Large intestine (tissue), 3 donors: ENCODE data around the gene SOD1. TPM values are rescaled to one million over a fixed set of nuclear protein-coding genes. Genes with fewer than 3 reads are reported as not detected.

Experiments used
- DNase-seq, 2 donors: peaks; one replicate each; pipeline versions ENCODE4 v3.0.0 to v3.0.0-alpha.2; 2013
- H3K27ac ChIP-seq: one replicate; pipeline ENCODE4 v1.5.1; 2013; ENCODE audit warnings: low read length
- H3K27me3 ChIP-seq: 2 replicates; pipeline ENCODE4 v1.6.1; 2013; ENCODE audit warnings: low read length; ENCODE audit not compliant: control insufficient read depth, insufficient read depth
- H3K36me3 ChIP-seq: 2 replicates; pipeline ENCODE4 v1.6.1; 2013; ENCODE audit warnings: low read length; ENCODE audit not compliant: control insufficient read depth, insufficient read depth
- H3K4me1 ChIP-seq: one replicate; pipeline ENCODE4 v1.6.1; 2013; ENCODE audit warnings: low read length; ENCODE audit not compliant: control insufficient read depth, insufficient read depth
- H3K4me3 ChIP-seq: one replicate; pipeline ENCODE4 v1.5.1; 2013; ENCODE audit warnings: low read length
- H3K9me3 ChIP-seq: one replicate; pipeline ENCODE4 v1.6.1; 2013; ENCODE audit warnings: mild to moderate bottlenecking, low read depth, low read length, moderate library complexity; ENCODE audit not compliant: control insufficient read depth
- WGBS: methylation state at CpG from one replicate; pipeline ENCODE4 v1.1.5; 2013; ENCODE audit warnings: low lambda C conversion rate; ENCODE audit not compliant: insufficient coverage; 5-methylcytosine and 5-hydroxymethylcytosine counted together
- polyA plus RNA-seq: library from polyadenylated mRNA; unstranded; fragments of 120-200 nt; gene quantifications from one replicate; pipeline ENCODE4 v1.2.1, GENCODE V29; 2013

SOD1 gene
- polyA plus RNA-seq, 1 donor: 184 TPM

DNA sequence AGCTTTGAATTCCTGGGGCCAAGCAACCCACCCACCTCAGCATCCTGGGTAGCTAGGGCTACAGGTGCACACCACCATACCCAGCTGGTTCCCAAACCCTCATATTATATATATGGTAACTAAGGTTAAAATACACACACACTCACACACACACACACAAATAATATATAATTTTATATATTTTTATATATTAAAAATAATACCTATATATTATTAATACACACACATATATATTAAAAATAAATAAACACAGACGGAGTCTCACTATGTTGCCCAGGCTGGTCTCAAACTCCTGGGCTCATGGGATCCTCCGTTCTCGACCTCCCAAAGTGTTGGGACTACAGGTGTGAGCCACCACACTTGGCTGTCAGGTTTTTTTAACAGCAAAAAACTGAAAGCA, 40.5 kb downstream of the SOD1 start:
- Histone ChIP-seq H3K27ac (no peak overlapping the region), H3K36me3 (peaks cover 51% of the 10 kb centered on the region), H3K9me3 (no peaks in the 10 kb centered on the region), H3K27me3 (no peaks in the 10 kb centered on the region), H3K4me3 (no peak overlapping the region), H3K4me1 (no peaks in the 10 kb centered on the region)
- no CpG with 5 or more reads among the region's 3 CpGs for WGBS
- DNase-seq: no peak

DNA sequence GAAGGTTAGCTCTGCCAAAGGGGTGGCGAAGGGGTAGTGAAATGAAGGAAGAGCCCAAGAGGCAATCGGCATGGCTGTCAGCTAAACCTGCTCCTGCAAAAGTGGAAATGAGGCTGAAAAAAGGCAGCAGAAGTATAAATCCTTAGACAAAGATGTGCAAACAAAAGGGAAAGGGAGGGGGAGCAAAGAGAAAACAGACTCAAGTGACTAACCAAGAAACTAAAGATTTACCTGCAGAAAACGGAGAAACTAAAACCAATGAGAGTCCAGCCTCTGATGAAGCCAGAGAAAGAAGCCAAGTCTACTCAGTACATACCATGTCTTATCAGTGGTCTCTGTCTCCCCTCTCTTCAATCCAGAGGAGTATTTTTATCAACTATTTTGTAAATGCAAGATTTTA, 47.1 kb downstream of the SOD1 start:
- Histone ChIP-seq H3K27ac (no peak overlapping the region), H3K4me3 (no peak overlapping the region), H3K36me3 (peaks cover 11% of the 10 kb centered on the region), H3K9me3 (no peaks in the 10 kb centered on the region), H3K4me1 (no peaks in the 10 kb centered on the region), H3K27me3 (no peaks in the 10 kb centered on the region)
- no peak for DNase-seq
- 78% methylated on average over 2 of the region's 3 CpGs for WGBS

DNA sequence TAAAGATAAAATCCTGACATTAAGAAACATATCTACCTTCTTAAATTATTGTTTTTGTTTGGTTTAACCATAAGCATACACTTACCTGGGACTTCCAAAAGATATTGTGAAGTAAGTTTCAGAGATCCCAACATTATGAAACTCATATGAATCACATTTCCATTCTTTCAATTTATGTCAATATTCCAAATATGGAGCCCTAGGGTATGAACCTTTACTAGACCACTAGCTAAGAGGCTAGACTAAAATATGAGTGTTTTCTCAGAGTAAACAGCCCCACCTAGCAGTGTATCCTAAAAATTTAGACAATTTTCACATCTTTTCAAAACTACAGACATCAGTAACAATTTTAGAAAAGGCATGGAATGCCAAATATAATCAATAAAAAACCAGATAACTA, 48.0 kb downstream of the SOD1 start:
- Histone ChIP-seq H3K27me3 (no peaks in the 10 kb centered on the region), H3K9me3 (no peaks in the 10 kb centered on the region), H3K36me3 (peaks cover 6% of the 10 kb centered on the region), H3K4me1 (no peaks in the 10 kb centered on the region), H3K27ac (no peak overlapping the region), H3K4me3 (no peak overlapping the region)
- no peak for DNase-seq

DNA sequence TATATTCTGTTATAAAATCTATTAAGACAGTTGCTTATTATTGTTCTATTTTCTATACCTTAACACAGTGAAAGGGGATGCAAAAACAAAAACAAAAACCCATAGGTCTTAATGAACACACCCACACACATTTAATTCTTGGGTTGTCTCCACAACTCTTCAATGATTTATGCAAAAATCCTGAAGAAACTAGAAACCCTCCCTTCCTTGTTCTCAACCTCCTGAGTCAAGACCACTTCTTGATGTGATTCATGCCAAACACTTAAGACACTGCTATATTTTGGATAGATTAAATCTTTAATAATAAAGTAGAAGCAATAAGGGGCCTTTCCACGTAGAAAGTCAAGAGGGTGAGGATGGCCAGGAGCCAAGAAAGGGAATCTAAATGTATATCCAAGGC, 49.0 kb downstream of the SOD1 start:
- H3K27ac ChIP-seq: no peak overlapping the region
- peaks cover 3% of the 10 kb centered on the region for H3K36me3 ChIP-seq
- no peaks in the 10 kb centered on the region for H3K4me1 ChIP-seq
- WGBS: 60% methylated on average over 1 of the region's 1 CpG
- no peaks in the 10 kb centered on the region for H3K27me3 ChIP-seq
- DNase-seq: no peak
- no peaks in the 10 kb centered on the region for H3K9me3 ChIP-seq
- no peak overlapping the region for H3K4me3 ChIP-seq

DNA sequence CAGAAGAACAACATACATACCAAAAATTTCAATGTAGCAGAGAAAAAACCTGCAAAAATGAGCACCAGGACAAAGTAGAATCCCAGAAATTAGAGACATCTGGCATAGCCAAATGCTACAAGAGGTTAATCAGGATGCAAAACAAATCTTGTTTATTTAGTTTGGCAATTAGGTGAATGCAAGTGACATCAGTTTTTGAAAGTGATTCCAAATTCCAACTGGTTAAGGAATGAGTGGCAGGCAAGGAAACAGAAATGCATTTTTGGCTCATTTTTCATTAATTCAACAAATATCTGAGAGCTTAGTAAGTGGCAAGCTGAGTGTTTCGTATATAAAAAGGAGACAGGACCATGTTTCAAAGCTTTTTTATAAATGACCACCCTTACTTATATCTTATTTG, 51.1 kb downstream of the SOD1 start:
- no peaks in the 10 kb centered on the region for H3K4me1 ChIP-seq
- H3K4me3 ChIP-seq: no peak overlapping the region
- WGBS: 63% methylated on average over 1 of the region's 1 CpG
- no peaks in the 10 kb centered on the region for H3K27me3 ChIP-seq
- H3K9me3 ChIP-seq: no peaks in the 10 kb centered on the region
- H3K27ac ChIP-seq: no peak overlapping the region
- DNase-seq: no peak
- no peaks in the 10 kb centered on the region for H3K36me3 ChIP-seq

DNA sequence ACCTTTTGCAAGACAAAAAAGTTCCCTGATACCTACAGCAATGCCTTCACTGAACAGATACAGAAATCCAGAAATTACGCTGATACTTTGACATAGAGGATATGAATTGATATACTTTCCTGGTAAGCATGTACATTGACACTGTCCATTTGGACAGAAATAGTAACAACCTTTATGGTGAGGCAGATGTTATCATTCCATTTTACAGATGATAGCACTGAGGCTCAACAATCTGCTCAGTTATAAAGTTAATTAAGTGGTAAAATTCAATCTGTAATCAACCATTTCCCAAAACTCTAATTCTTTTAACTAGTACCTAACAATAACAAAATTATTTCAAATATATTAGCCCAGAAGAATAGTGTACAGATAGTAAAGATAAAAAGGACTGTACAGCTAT, 51.8 kb downstream of the SOD1 start:
- H3K4me3 ChIP-seq: no peak overlapping the region
- H3K27me3 ChIP-seq: no peaks in the 10 kb centered on the region
- WGBS: no CpG with 5 or more reads among the region's 1 CpG
- no peaks in the 10 kb centered on the region for H3K4me1 ChIP-seq
- H3K36me3 ChIP-seq: no peaks in the 10 kb centered on the region
- H3K27ac ChIP-seq: no peak overlapping the region
- no peak for DNase-seq
- no peaks in the 10 kb centered on the region for H3K9me3 ChIP-seq

DNA sequence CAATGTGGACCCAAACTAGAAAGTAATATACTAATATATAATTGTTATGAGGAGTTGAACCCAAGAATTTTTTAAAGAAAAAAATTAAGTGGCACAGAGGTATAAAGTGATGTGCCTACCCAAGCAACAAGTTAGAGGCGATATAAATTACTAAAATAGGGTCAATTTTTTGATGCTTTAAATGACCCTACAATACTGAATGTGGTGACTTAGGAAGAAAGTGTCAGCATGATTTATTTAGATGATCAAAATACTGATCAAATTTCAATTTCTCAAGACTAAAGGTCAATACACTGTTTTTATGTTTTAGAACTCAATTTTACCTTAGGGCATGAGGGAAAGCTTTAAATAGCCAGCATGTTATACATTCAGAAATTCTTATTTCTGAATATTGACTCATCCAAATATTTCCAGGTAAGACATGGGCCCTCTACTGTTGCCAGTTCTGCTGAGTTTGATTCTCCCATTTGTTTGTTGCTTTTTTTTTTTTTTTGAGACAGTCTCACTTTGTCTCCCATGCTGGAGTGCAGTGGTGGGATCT, 52.3 kb downstream of the SOD1 start:
- Histone ChIP-seq H3K36me3 (no peaks in the 10 kb centered on the region), H3K4me3 (no peak overlapping the region), H3K27me3 (no peaks in the 10 kb centered on the region), H3K27ac (no peak overlapping the region), H3K9me3 (no peaks in the 10 kb centered on the region), H3K4me1 (no peaks in the 10 kb centered on the region)
- DNase-seq: no peak
- WGBS: 100% methylated on average over 1 of the region's 1 CpG

DNA sequence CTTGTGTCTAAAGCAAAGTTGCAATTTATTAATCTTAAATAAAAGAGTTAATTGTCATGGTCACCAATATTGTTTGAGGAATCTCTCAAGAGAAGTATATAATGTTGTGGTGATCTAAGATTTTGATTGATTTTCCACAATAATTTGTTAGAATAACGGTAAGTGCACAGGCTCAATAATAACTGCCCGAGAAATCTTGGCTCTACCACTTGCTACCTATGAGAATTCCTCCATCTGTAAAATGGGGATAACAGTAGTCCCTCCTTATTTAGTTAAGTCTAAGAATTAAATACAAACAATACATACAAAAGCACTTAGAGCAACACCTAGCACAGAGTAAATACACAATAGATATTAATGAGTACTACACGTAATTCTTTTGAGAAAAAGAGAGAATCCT, 53.6 kb downstream of the SOD1 start:
- Histone ChIP-seq H3K27ac (no peak overlapping the region), H3K4me1 (no peaks in the 10 kb centered on the region), H3K9me3 (no peaks in the 10 kb centered on the region), H3K36me3 (no peaks in the 10 kb centered on the region), H3K4me3 (no peak overlapping the region), H3K27me3 (no peaks in the 10 kb centered on the region)
- 80% methylated on average over 1 of the region's 3 CpGs for WGBS
- no peak for DNase-seq

DNA sequence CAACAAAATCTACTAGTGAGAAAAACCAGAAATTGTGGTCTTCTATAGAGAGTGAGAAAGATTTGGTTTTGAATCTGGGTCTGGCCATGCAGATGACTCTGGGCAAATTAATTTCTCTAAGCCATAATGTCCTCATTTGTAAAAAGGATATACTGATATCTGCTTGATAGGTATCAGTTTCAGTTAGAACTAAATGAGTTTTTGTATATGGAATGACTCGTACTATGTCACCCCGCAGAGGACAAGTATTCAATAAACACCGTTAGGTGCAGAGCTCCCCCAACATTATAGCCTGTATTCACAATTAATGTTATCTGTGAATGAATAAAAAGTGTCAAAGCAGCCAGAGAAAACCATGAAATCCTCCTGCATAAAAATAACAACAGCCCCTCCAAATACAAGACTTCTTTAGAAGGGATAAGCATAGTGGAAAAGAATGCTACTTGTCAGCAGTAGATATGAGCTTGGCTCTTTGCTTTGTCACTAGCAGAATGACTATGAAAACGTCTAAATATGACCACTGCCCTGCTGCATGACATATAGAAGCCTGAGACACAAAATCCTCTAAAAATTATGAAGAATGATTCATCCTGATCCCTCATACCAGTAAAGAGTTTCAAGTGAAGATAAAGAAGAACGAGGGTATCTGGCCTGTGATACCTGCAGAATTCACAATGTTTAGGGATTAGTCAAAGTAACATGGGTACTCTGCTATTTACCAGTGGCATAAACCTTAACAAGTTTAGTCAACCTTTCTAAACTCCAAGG, 54.7 kb downstream of the SOD1 start:
- H3K4me3 ChIP-seq: no peak overlapping the region
- H3K27me3 ChIP-seq: no peaks in the 10 kb centered on the region
- H3K27ac ChIP-seq: no peak overlapping the region
- no peaks in the 10 kb centered on the region for H3K4me1 ChIP-seq
- no peaks in the 10 kb centered on the region for H3K36me3 ChIP-seq
- no peaks in the 10 kb centered on the region for H3K9me3 ChIP-seq
- no peak for DNase-seq
- WGBS: no CpG with 5 or more reads among the region's 5 CpGs

DNA sequence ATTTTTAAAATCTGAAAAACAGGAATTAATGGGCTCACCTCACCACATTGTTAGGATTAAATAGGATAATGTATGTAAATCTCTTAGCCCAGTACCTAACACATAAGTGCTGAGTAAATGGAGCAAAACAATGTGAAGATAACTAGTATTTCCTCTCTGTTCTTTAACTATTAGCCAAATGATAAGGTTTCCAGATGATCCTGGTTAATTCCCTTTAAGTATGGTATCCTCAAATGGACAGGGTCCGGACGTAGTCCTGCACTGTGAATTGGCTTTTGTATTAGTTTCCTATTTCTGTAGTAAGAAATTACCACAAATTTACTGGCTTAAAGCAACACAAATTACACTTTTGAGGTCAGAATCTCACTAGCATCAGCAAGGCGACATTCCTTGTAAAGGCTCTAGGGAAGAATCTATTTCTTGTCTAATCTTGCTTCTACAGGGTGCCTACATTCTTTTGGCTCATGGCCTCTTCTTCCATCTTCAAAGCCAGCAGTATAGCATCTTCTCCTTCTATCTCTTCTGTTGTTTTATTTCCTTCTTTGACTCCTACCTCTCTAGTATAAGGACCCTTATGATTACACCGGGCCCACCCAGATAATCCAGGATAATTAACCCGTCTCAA, 55.4 kb downstream of the SOD1 start:
- no peak for DNase-seq
- Histone ChIP-seq H3K27me3 (no peaks in the 10 kb centered on the region), H3K4me3 (no peak overlapping the region), H3K9me3 (no peaks in the 10 kb centered on the region), H3K36me3 (no peaks in the 10 kb centered on the region), H3K27ac (no peak overlapping the region), H3K4me1 (no peaks in the 10 kb centered on the region)
- WGBS: 87% methylated on average over 3 of the region's 5 CpGs

DNA sequence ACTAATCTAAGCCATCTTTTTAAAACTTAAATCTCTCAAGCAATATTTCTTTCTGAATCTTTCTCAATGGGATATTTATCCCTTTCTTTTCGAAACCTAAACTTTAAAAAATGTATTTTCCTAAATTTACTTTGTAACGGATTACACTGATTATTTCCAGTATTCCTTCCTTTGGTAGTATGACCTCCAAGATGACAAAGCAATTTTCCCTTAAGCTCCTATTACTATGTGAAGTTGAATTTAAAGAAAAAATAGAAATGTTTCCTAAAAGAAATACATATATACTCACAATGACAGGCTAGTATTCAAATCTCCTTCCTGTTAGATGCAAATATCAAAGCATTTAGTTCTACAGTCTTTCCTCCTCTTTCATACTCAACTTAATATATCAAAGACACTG, 56.6 kb downstream of the SOD1 start:
- Histone ChIP-seq H3K27ac (no peak overlapping the region), H3K4me3 (no peak overlapping the region), H3K27me3 (no peaks in the 10 kb centered on the region), H3K4me1 (no peaks in the 10 kb centered on the region), H3K9me3 (no peaks in the 10 kb centered on the region), H3K36me3 (no peaks in the 10 kb centered on the region)
- no peak for DNase-seq
- 100% methylated on average over 2 of the region's 2 CpGs for WGBS
